ENCODE measurements around the gene CENPX. TPM values are rescaled to one million over a fixed set of nuclear protein-coding genes. Genes with fewer than 3 reads are reported as not detected.
"Not testable (repeated sequence)": the region's sequence is repeated elsewhere in the genome, so short reads cannot be mapped to it uniquely, and the experiment has no call there.

The CENPX gene
- total RNA-seq, 1 donor from 2014 or later, result 41.3 TPM

- Histone ChIP-seq H3K4me1 (peaks cover 9% of the 10 kb centered on the region in 2 donors), H3K9me3 (no peaks in the 10 kb centered on the region), H3K4me3 (no peak overlapping the region), H3K27me3 (no peaks in the 10 kb centered on the region), H3K27ac (no peak overlapping the region), H3K36me3 (peaks cover 15 to 33% of the 10 kb centered on the region in 2 donors)
- intact Hi-C loops (cut with DNase I), result no loop called here
- no peak for TF ChIP-seq CTCF (IDR thresholded peaks at IDR 0.05)
- no peak for DNase-seq (ENCODE audit: low spot score in 2 of 2)
Measured at GRCh38 chr17:82045936-82046484, 23.3 kb upstream of the CENPX start.

GRCh38 chr17:82043507-82043906 lies 20.8 kb upstream of the CENPX start:
- Histone ChIP-seq H3K27ac (no peak overlapping the region), H3K4me1 (no peaks in the 10 kb centered on the region), H3K9me3 (no peaks in the 10 kb centered on the region), H3K36me3 (peaks cover 7 to 16% of the 10 kb centered on the region in 2 donors), H3K4me3 (no peak overlapping the region), H3K27me3 (no peaks in the 10 kb centered on the region)
- intact Hi-C loops (cut with DNase I), result no loop called here
- TF ChIP-seq CTCF (IDR thresholded peaks at IDR 0.05), result no peak
- DNase-seq (ENCODE audit: low spot score in 2 of 2), result no peak

GRCh38 chr17:82042649-82043048 lies 20.0 kb upstream of the CENPX start:
- no peak for TF ChIP-seq CTCF (IDR thresholded peaks at IDR 0.05)
- no peak for DNase-seq (ENCODE audit: low spot score in 2 of 2)
- peaks cover 0 to 4% of the 10 kb centered on the region in 2 donors for H3K4me1 ChIP-seq
- intact Hi-C loops (cut with DNase I), result no loop called here
- no peaks in the 10 kb centered on the region for H3K9me3 ChIP-seq
- no peaks in the 10 kb centered on the region for H3K27me3 ChIP-seq
- H3K27ac ChIP-seq, result no peak overlapping the region
- no peak overlapping the region for H3K4me3 ChIP-seq
- peaks cover 0 to 8% of the 10 kb centered on the region in 2 donors for H3K36me3 ChIP-seq

DNA sequence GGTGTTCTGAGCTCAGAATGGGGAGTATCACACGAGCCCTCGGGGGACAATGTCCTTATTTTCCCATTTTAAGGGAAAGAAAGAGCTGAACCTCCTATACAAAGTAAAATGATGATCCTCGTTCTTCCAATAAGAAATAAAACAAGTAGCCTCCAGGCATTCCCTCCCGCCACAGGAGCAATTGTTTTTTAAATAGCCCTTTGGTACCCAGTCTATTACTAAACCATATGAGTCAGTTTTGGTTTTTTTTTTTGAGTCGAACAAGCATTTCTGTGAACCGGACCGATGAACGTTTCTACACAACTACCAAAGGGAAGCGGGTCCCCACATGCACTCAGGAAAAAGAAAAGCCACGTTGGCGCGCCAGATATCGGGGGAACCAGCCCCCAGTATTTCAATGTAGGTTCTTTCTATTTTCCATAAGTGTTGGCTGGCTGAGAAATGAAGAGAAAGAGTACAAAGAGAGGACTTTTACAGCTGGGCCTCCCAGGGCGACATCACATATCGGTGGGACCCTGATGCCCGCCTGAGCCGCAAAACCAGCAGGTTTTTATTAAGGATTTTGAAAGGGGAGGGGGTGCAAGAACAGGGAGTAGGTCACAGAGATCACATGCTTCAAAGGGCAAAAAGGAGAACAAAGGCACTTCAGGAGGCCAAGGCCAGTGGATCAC lies 18.6 kb upstream of the CENPX start:
- Histone ChIP-seq H3K36me3 (no peaks in the 10 kb centered on the region), H3K27ac (no peak overlapping the region), H3K9me3 (no peaks in the 10 kb centered on the region), H3K4me1 (peaks cover 7 to 11% of the 10 kb centered on the region in 2 donors), H3K27me3 (no peaks in the 10 kb centered on the region), H3K4me3 (no peak overlapping the region)
- intact Hi-C loops (cut with DNase I), result no loop called here
- TF ChIP-seq CTCF (IDR thresholded peaks at IDR 0.05), result no peak
- DNase-seq (ENCODE audit: low spot score in 2 of 2), result no peak

- peaks cover 12 to 16% of the 10 kb centered on the region in 2 donors for H3K4me1 ChIP-seq
- no peaks in the 10 kb centered on the region for H3K9me3 ChIP-seq
- intact Hi-C loops (cut with DNase I), result no loop called here
- H3K27me3 ChIP-seq, result no peaks in the 10 kb centered on the region
- no peak overlapping the region for H3K4me3 ChIP-seq
- DNase-seq (ENCODE audit: low spot score in 2 of 2), result no peak
- no peak for TF ChIP-seq CTCF (IDR thresholded peaks at IDR 0.05)
- no peak overlapping the region for H3K27ac ChIP-seq
- H3K36me3 ChIP-seq, result no peaks in the 10 kb centered on the region
Measured at GRCh38 chr17:82039695-82040299, 17.1 kb upstream of the CENPX start.

- H3K27ac ChIP-seq; DNase-seq (ENCODE audit: low spot score in 2 of 2); H3K9me3 ChIP-seq; H3K36me3 ChIP-seq; H3K27me3 ChIP-seq; intact Hi-C loops (cut with DNase I); H3K4me3 ChIP-seq: not testable (repeated sequence)
- H3K4me1 ChIP-seq, result peaks cover 12 to 16% of the 10 kb centered on the region in 2 donors
Measured at GRCh38 chr17:82038796-82039409, 16.2 kb upstream of the CENPX start.
